HG02852 (cell line): Measurements from ENCODE around the gene ZMIZ2.
"Not testable (repeated sequence)": the region's sequence is repeated elsewhere in the genome, so short reads cannot be mapped to it uniquely, and the experiment has no call there.

Experiments
- ATAC-seq: cut with Tn5 transposase; IDR thresholded peaks from one replicate; pipeline ENCODE4 v1.9.1; 2021; ENCODE audit warnings: mild to moderate bottlenecking, moderate library complexity; ENCODE audit not compliant: unreplicated experiment

ZMIZ2 gene

GRCh38 chr7:44797329-44798258, 48.9 kb downstream of the ZMIZ2 start:
- ATAC-seq: peak; percentile 43

DNA sequence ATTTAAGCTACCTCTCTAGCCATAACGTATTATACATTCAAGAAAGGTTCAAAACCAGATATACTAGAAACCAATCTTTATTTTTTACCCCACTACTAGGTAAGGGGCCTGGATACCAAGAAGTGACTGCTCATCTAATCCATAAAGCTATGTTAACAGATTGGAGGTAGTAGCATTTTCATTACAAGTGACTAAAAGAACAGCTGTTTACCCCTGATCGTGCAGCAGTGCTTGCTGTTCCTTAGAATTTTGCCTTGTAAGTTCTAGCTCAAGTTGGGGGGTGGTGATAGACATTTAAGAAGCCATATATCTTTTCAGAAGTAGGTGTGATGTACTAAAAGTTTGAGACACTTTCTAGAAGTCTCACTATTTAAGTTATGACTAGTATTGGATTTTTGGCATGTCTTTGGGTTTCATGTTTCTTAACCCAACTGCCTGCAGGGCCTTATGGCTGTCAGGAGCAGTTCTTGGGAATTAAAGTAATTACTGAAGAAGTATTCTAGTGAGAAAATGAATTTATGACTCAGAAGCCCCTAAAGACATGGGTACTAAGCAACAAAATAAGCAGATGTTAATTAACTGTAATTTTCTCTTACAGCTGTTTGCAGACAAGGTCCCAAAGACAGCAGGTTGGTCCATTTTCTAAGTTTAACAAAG, 50.1 kb downstream of the ZMIZ2 start:
- no peak for ATAC-seq

DNA sequence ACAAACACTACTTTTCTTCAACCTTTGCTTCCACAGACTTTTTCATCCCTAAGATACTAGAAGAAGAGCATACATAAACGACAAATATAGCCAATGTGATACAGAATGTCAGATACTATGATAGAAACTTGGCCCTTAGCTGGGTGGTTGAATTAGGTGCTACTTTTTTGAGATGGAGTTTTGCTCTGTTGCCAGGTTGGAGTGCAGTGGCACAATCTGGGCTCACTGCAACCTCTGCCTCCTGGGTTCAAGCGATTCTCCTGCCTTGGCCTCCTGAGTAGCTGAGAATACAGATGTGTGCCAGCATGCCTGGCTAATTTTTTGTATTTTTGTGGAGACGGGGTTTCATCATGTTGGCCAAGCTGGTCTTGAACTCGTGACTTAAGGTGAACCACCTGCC, 51.3 kb downstream of the ZMIZ2 start:
- no peak for ATAC-seq

DNA sequence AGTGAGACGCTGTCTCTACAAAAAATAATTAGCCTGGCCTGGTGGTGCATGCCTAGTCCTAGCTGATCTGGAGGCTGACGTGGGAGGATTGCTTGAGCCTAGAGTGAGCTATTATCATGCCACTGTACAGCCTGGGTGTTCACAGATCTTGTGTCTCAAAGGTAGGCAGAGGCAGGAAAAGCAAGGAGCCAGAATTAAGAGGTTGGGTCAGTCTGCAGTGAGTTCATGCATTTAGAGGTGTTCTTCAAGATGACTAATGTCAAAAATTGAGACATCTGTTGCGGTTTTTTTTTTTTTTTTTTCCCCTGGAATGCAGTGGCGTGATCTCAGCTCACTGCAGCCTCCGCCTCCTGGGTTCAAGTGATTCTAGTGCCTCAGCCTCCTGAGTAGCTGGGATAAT, 53.2 kb downstream of the ZMIZ2 start:
- ATAC-seq: no peak

DNA sequence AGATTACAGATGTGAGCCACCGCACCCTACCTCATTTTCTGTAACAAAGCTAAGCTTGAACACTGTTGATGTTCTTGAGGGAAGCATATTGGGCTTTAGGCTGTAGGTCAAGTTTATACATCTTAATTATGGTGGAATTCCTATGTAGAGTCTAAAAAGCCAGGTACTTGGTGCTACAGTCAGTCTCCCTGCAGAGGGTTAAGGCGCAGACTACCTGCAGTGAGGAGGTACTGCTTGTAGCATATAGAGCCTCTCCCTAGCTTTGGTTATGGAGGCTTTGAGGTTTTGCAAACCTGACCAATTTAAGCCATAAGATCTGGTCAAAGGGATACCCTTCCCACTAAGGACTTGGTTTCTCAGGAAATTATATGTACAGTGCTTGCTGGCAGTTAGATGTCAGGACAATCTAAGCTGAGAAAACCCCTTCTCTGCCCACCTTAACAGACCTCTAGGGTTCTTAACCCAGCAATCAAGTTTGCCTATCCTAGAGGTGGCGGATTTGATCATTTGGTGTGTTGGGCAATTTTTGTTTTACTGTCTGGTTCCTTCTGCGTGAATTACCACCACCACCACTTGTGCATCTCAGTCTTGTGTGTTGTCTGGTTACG, 53.9 kb downstream of the ZMIZ2 start:
- ATAC-seq: no peak

- not testable (repeated sequence) for ATAC-seq
These were observed 55.3 kb downstream of the ZMIZ2 start for GRCh38 chr7:44803828-44804519.

GRCh38 chr7:44805950-44806349, 57.3 kb downstream of the ZMIZ2 start:
- ATAC-seq: no peak

DNA sequence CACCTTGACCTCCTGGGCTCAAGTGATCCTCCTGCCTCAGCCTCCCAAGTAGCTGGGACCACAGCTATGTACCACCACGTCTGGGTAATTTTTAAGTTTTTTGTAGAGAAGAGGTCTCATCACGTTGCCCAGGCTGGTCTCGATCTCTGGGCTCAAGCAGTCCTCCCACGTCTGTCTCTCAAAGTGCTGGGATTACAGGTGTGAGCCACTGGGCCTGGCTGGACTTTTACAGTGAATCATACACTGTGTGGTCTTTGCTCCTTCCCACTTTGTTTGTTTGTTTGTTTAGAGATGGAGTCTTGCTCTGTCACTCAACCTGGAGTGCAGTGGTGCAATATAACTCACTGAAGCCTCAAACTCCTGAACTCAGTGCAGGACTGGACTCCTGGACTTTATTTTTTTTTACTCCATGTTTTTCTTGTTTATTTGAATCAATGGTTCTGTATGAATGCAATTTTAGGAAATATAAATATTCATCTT, 60.3 kb downstream of the ZMIZ2 start:
- no peak for ATAC-seq

- no peak for ATAC-seq
These were observed 62.4 kb downstream of the ZMIZ2 start for GRCh38 chr7:44811093-44811492.

DNA sequence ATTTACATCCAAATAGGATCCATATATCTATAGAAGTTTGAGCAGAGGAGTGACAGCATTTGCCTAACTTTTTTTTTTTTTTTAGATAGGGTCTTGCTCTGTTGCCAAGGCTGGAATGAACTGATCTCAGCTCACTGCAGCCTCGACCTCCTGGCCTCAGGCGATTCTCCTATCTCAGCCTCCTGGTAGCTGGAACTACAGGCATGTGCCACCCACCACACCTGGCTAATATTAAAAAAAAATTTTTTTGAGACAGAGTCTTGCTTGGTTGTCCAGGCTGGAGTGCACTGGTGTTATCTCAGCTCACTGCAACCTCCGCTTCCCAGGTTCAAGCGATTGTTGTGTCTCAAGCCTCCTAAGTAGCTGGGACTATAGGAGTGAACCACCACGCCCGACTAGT, 62.9 kb downstream of the ZMIZ2 start:
- ATAC-seq: no peak

DNA sequence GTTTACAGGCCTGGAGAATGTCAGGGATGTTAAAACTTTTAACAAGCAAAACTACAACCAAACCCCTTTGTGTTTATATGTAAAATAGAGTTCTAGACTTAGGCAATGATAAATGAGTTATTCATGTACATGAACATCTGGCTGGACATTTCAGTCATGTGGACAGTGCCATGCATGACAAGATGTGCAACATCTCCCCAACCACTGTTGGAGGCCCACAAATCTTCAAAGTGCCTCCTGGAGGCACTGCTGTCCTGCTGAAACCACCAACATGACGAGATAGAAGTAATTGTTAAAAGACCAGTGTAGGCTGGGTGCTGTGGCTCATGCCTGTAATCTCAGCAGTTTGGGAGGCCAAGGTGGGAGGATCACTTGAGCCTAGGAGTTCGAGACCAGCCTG, 66.3 kb downstream of the ZMIZ2 start:
- no peak for ATAC-seq

DNA sequence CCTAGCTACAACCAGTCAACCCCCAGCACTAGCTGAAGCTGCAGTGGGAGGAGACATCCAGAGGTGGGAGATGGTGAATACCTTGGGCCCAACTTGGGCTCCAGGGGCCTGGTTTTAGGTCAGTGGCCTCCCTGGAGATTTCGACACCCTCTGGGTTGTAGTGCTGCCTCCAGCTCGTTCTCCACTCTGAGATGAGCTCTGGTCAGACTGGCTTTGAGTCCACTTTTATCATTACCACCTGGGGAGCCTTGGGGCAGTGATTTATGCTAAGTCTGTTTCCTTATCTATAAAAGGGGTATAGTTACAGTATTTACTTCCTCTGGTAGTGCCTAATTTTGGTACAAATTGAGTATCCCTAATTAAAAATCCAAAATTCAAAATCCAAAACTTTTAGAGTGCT, 70.6 kb downstream of the ZMIZ2 start:
- no peak for ATAC-seq
